ENCODE results near the gene NOTO.

NOTO gene

DNA sequence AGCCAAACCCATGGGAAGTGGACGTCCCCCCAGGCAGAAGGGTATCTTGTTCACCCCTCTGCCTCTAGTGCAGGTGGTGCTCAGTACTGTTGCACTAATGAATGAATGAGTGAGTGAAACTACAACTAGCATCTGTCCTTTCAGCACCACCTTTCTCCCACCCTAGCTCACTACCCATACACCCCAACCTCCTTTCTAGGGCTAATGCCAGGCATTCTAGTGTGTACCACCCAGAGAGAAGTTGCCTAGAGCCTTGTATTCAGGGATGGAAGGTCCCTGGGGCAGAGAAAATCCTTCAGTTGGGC, 54.2 kb downstream of the NOTO start:
- H3K27ac ChIP-seq, result peak overlapping the region; percentile 30; the same call in 1 of the 2 replicates
- no peak for TF ChIP-seq ZFX (IDR thresholded peaks at IDR 0.05; ENCODE audit: borderline replicate concordance)
- TF ChIP-seq, protein P1, sequence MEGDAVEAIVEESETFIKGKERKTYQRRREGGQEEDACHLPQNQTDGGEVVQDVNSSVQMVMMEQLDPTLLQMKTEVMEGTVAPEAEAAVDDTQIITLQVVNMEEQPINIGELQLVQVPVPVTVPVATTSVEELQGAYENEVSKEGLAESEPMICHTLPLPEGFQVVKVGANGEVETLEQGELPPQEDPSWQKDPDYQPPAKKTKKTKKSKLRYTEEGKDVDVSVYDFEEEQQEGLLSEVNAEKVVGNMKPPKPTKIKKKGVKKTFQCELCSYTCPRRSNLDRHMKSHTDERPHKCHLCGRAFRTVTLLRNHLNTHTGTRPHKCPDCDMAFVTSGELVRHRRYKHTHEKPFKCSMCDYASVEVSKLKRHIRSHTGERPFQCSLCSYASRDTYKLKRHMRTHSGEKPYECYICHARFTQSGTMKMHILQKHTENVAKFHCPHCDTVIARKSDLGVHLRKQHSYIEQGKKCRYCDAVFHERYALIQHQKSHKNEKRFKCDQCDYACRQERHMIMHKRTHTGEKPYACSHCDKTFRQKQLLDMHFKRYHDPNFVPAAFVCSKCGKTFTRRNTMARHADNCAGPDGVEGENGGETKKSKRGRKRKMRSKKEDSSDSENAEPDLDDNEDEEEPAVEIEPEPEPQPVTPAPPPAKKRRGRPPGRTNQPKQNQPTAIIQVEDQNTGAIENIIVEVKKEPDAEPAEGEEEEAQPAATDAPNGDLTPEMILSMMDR (IDR thresholded peaks at IDR 0.05), result no peak

GRCh38 chr2:73257021-73257420, 54.6 kb downstream of the NOTO start:
- no peak for TF ChIP-seq ZFX (IDR thresholded peaks at IDR 0.05; ENCODE audit: borderline replicate concordance)
- TF ChIP-seq, protein P1 (IDR thresholded peaks at IDR 0.05), result no peak
- peak overlapping the region; percentile 30; the same call in 1 of the 2 replicates for H3K27ac ChIP-seq

GRCh38 chr2:73257425-73258125, 55.2 kb downstream of the NOTO start:
- TF ChIP-seq ZFX (IDR thresholded peaks at IDR 0.05; ENCODE audit: borderline replicate concordance), result no peak
- TF ChIP-seq, protein P1 (IDR thresholded peaks at IDR 0.05), result no peak
- no peak overlapping the region; the same call in 1 of the 2 replicates for H3K27ac ChIP-seq

GRCh38 chr2:73258186-73258912, 56.0 kb downstream of the NOTO start:
- H3K27ac ChIP-seq, result no peak overlapping the region
- TF ChIP-seq ZFX (IDR thresholded peaks at IDR 0.05; ENCODE audit: borderline replicate concordance), result no peak
- TF ChIP-seq, protein P1 (IDR thresholded peaks at IDR 0.05), result no peak

DNA sequence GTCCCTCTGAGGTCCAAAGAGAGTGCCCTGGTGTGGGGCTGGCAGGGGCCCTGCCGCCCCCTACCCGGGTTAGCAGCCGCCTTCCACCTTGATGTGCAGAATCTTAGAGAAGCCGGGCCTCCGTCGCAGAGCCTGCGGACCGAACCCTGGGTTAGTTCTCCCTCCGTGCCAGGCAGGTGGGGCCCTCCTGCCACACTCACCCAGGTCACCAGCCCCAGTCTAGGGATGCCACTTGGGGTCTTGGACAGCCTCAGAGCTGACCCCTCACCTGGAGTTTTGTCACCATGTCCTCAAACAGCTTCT, 56.5 kb downstream of the NOTO start:
- TF ChIP-seq, protein P1 (IDR thresholded peaks at IDR 0.05), result no peak
- no peak for TF ChIP-seq ZFX (IDR thresholded peaks at IDR 0.05; ENCODE audit: borderline replicate concordance)

DNA sequence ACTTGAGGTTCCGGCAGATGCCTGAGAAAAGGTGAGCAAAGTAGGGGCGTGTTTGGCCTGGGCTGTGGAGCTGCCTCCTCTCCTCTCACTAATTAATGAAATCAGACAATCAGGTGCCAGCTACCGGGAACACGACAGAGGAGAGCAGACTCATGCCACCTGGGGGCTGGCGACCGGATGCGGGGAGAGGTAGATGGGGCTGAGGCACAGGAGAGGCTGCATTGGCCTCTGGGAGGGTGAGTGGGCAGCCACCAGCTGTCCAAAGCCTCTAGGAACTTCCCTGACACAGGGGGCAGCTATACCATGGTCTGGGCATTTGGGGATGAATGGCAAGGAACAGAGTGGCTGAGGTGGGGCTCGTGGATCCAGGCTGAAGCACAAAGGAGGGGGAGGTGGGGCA, 56.9 kb downstream of the NOTO start:
- no peak overlapping the region for H3K27ac ChIP-seq
- TF ChIP-seq, protein P1 (IDR thresholded peaks at IDR 0.05), result no peak
- TF ChIP-seq ZFX (IDR thresholded peaks at IDR 0.05; ENCODE audit: borderline replicate concordance), result no peak

More for the DNA sequence above, 56.5 kb downstream of the NOTO start:
- no peak overlapping the region for H3K27ac ChIP-seq

- no peak overlapping the region for H3K27ac ChIP-seq
- TF ChIP-seq, protein P1 (IDR thresholded peaks at IDR 0.05), result no peak
- TF ChIP-seq ZFX (IDR thresholded peaks at IDR 0.05; ENCODE audit: borderline replicate concordance), result no peak
Measured at GRCh38 chr2:73259704-73260337, 57.4 kb downstream of the NOTO start.
